GM13977 (cell line): ENCODE results near the gene TENT5A.

Source experiments
- DNase-seq: peaks from one replicate; pipeline ENCODE4 v3.0.0; 2012; ENCODE audit warnings: low spot score
- CTCF ChIP-seq: IDR thresholded peaks from 2 replicates; pipeline ENCODE4 v1.5.1; 2012; ENCODE audit warnings: mild to moderate bottlenecking, control low read depth; ENCODE audit not compliant: insufficient read depth; ENCODE audit errors: extremely low read depth, missing control alignments
- in situ Hi-C: fragments of 300-500 bp; cut with MboI; formaldehyde crosslinking; loops from one replicate; pipeline ENCODE4 v1.12.0; 2022; ENCODE audit warnings: low sequenced_read_pairs, low pct_unique_long_range_greater_than_20kb, mixed read lengths, inconsistent platforms; ENCODE audit not compliant: unreplicated experiment

TENT5A gene

GRCh38 chr6:81768150-81768942 lies 15.9 kb upstream of the TENT5A start:
- no peak for DNase-seq

GRCh38 chr6:81767163-81767891 lies 14.8 kb upstream of the TENT5A start:
- TF ChIP-seq CTCF = no peak
- in situ Hi-C loops = no loop called here
- DNase-seq = no peak

More at GRCh38 chr6:81768150-81768942, 15.9 kb upstream of the TENT5A start:
- no peak for TF ChIP-seq CTCF
- in situ Hi-C loops = no loop called here

GRCh38 chr6:81766482-81767069 lies 14.1 kb upstream of the TENT5A start:
- DNase-seq = no peak
- in situ Hi-C loops = no loop called here
- no peak for TF ChIP-seq CTCF

GRCh38 chr6:81764531-81764930 lies 12.1 kb upstream of the TENT5A start:
- no peak for TF ChIP-seq CTCF
- no peak for DNase-seq
- in situ Hi-C loops = no loop called here

GRCh38 chr6:81763968-81764367 lies 11.5 kb upstream of the TENT5A start:
- in situ Hi-C loops = no loop called here
- TF ChIP-seq CTCF = no peak
- DNase-seq = no peak

GRCh38 chr6:81763051-81763450 lies 10.6 kb upstream of the TENT5A start:
- no peak for TF ChIP-seq CTCF
- no peak for DNase-seq
- in situ Hi-C loops = no loop called here
